GM18907 (cell line): ENCODE results near the gene ZFYVE21.

Source experiments
- ATAC-seq: cut with Tn5 transposase; IDR thresholded peaks from one replicate; pipeline ENCODE4 v1.9.1; 2021; ENCODE audit warnings: mild to moderate bottlenecking, moderate library complexity; ENCODE audit not compliant: unreplicated experiment

Gene ZFYVE21

GRCh38 chr14:103721334-103722120, 5.9 kb downstream of the ZFYVE21 start:
- ATAC-seq = no peak

DNA sequence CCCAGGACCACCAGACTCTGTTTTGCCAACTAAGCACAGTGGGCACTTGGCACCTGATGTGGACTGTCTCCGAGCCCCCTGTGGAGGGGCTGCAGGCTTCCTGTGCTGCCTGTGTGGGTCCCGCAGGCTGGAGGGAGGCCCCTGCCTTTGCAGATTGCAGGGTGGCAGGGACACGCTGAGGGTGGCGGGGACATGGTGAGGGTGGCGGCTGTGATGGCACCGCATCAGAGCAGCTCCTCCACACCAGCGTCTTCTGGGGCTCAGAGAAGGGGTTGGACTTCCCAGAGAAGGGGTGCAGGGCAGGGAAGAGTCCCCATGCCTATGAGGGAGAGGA, 8.1 kb downstream of the ZFYVE21 start:
- no peak for ATAC-seq

DNA sequence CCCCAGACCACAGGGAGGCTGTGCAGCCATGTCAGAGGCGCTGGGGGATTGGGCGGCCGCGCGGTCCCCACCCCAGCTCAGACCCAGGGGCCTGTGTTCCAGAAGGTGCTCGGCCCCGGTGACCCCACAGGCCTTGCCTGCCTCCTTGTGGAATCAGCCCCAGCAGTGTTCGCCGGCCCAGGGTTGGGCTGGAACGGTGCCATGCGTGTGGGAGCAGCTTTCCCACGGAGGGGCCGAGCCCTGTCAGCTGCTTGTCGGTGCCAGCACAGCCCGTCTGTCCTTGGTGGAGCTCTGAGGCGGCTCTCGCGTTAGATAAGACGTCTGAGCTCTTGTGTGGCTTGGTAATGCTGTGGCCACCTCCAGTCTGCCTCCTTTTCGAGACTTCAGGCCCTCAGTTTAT, 8.5 kb downstream of the ZFYVE21 start:
- no peak for ATAC-seq

GRCh38 chr14:103725001-103725682, 9.5 kb downstream of the ZFYVE21 start:
- ATAC-seq = no peak

GRCh38 chr14:103725739-103726395, 10.3 kb downstream of the ZFYVE21 start:
- ATAC-seq = no peak

GRCh38 chr14:103726474-103726873, 10.9 kb downstream of the ZFYVE21 start:
- no peak for ATAC-seq

GRCh38 chr14:103727313-103727980, 11.8 kb downstream of the ZFYVE21 start:
- ATAC-seq = no peak

DNA sequence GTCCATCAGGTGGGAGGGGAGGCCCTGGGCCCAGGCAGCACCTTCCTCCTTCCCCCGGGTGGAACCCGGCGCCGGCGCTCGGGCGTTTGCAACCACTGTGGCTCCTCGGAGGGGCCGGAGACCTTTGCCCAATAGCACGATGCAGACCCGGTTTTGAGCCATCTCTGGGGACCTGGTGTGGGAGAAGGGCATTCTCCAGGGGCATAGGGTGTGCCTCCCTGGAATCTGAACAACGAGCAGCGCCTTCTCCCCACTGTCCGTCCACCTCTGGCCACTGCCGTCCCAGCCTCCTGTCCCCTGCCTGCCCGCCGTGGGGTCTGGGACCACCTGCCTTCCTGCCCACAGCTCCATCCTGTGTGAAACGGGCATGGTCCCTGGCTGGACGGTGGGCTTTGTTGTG, 12.5 kb downstream of the ZFYVE21 start:
- ATAC-seq = no peak

DNA sequence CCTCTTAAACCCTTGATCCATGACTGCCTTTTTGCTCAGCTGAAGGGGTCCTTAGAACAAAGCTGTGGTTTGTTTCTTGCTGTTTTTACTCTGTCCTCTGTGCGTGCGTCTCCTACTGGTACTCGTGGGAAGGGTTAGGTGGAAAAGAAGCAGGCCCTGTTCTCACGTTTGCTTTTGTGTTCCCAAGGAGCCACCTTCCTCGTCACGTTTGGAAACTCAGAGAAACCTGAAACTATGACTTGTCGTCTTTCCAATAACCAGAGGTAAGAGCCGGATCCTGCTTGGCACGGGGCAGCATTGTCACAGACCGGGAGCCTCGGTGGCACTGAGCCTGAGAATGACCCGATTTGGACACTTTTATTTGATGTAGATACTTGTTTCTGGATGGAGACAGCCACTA, 13.1 kb downstream of the ZFYVE21 start:
- ATAC-seq = no peak

- ATAC-seq = no peak
Observed at GRCh38 chr14:103729496-103730448, 14.2 kb downstream of the ZFYVE21 start.

- no peak for ATAC-seq
Observed at GRCh38 chr14:103730490-103731035, 15.0 kb downstream of the ZFYVE21 start.

DNA sequence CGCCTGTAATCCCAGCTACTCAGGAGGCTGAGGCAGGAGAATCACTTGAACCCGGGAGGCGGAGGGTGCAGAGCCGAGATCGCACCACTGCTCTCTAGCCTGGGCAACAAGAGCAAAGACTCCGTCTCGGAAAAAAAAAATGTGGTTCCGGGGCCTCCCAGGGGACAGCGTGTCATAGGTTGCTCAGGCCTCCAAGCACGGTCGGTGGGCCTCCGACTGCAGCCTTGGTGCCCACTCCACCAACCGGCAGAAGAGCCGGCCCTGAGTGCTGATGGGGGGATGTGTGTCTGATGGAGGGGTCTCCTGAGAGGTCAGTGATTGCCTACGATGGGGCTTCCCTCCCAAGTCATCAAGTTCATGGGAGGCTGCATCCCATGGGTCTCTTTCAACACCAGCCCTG, 15.9 kb downstream of the ZFYVE21 start:
- ATAC-seq = no peak

- ATAC-seq = no peak
Observed at GRCh38 chr14:103731916-103732867, 16.6 kb downstream of the ZFYVE21 start.

DNA sequence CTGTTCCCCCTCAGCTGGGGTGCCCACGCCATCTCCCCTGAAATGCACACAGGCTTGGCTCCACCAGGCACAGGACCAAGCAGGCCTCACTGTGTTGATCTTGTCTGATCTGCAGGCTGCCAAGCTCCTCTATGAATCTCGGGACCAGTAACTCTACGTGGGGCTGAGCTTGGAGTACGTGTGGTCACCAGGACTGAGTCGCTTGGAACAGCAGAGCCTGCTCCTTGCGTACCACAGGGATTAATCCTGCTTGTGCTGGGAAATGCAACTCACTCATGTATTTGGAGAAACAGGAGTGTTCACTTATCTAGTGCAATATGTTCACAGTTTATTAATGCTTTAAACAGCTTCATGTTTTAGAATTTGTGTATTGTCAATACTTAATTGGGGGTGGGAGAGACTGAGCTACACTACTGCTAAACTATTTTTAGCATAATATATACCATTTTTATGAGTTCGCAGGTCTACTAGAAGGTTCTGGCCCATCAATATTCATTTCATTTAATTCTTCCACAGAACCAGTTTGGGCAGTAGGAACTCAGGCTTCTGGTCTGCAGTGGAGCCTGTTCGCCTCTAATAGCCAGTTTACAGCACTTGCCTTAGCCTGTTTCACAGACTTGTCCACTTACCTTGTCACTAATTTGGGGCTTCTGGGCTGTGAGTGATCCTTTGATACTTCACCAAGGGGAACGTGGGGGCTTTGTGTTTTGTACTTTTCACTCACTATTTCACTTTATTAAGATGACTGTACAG, 17.4 kb downstream of the ZFYVE21 start:
- ATAC-seq = no peak

DNA sequence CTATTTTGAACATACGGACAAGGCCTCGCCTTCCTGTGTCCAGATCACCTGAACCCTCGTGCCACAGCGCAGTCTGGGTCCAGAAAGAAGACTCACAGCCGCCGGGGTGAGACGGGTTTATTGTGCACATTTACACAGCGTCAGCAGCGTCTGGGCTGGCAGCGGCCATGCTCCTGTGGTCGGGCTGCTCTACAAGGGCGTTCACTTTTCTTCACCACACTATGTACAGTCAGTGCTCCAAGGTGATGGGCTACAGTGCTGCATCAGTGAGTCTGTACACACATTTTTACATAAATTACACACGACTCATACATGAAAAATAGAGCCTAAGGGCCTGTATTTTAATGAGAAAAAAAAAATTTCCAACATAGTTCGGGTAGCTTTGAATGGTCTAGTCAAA, 18.0 kb downstream of the ZFYVE21 start:
- no peak for ATAC-seq

GRCh38 chr14:103734081-103734888, 18.7 kb downstream of the ZFYVE21 start:
- no peak for ATAC-seq

- ATAC-seq = no peak
Observed at GRCh38 chr14:103735022-103735421, 19.4 kb downstream of the ZFYVE21 start.

- ATAC-seq = no peak
Observed at GRCh38 chr14:103735439-103735814, 19.8 kb downstream of the ZFYVE21 start.
